HEK293 (cell line): ENCODE measurements around the gene IFT43.

Source experiments
- CTCF ChIA-PET: fragments of 350-600 bp; formaldehyde crosslinking; extraction: SDS; loops from one replicate; lab custom pipeline; 2021; ENCODE audit warnings: antibody characterized with exemption; lab: Yijun Ruan, JAX
- POLR2A ChIA-PET: fragments of 300-600 bp; formaldehyde crosslinking; extraction: SDS; loops from one replicate; lab custom pipeline; 2020; ENCODE audit warnings: antibody characterized with exemption, inconsistent platforms; lab: Yijun Ruan, JAX
- H3K27ac ChIP-seq: fragments of 200-500 bp; sonication (Bioruptor generic); 2 replicates; pipeline ENCODE4 v1.5.1; 2014; ENCODE audit warnings: low read depth, low read length, control low read depth, inconsistent platforms; ENCODE audit errors: extremely low read depth
- H3K36me3 ChIP-seq, 2 experiments: fragments of 200-500 bp in 1 of 2; sonication (Bioruptor generic) in 1 of 2; 1 replicate in 1 of 2; 2 replicates in 1 of 2; pipeline ENCODE4 v1.5.1; 2014 to 2017; ENCODE audit warnings: inconsistent platforms in 2 of 2, low read length in 2 of 2; ENCODE audit not compliant: control insufficient read depth in 2 of 2, insufficient read depth in 1 of 2
- H3K4me1 ChIP-seq: fragments of 200-500 bp; sonication (Bioruptor generic); 2 replicates; pipeline ENCODE4 v1.5.1; 2014; ENCODE audit warnings: mild to moderate bottlenecking, low read length, inconsistent platforms; ENCODE audit not compliant: control insufficient read depth, insufficient read depth
- H3K4me3 ChIP-seq: 2 replicates; pipeline ENCODE4 v1.5.1; 2011; ENCODE audit warnings: low read depth, mild to moderate bottlenecking, control low read depth, low read length, moderate library complexity
- H3K9me3 ChIP-seq: fragments of 200-500 bp; sonication (Bioruptor generic); 2 replicates; pipeline ENCODE4 v1.5.1; 2014; ENCODE audit warnings: low read depth, low read length, inconsistent platforms; ENCODE audit not compliant: control insufficient read depth, insufficient read depth
- ZBTB8A ChIP-seq: fragments of 450-650 bp; formaldehyde crosslinking; IDR thresholded peaks from 2 replicates; pipeline ENCODE4 v1.5.1; 2016; ENCODE audit warnings: missing biosample characterization, missing genetic modification characterization
- ZNF175 ChIP-seq: fragments of 450-650 bp; formaldehyde crosslinking; IDR thresholded peaks from 2 replicates; pipeline ENCODE4 v1.5.1; 2016; ENCODE audit warnings: missing biosample characterization, missing genetic modification characterization
- ZNF324 ChIP-seq: fragments of 450-650 bp; formaldehyde crosslinking; IDR thresholded peaks from 2 replicates; pipeline ENCODE4 v1.5.1; 2016; ENCODE audit warnings: missing biosample characterization, missing genetic modification characterization
- ZNF433 ChIP-seq: fragments of 450-650 bp; formaldehyde crosslinking; IDR thresholded peaks from 2 replicates; pipeline ENCODE4 v1.5.1; 2016; ENCODE audit warnings: missing biosample characterization, missing genetic modification characterization, low read depth
- ZNF510 ChIP-seq: fragments of 450-650 bp; formaldehyde crosslinking; IDR thresholded peaks from 2 replicates; pipeline ENCODE4 v1.5.1; 2018; ENCODE audit warnings: mild to moderate bottlenecking, missing genetic modification characterization, missing biosample characterization; ENCODE audit not compliant: insufficient replicate concordance
- ZNF529 ChIP-seq: fragments of 450-650 bp; formaldehyde crosslinking; IDR thresholded peaks from 2 replicates; pipeline ENCODE4 v1.5.1; 2017; ENCODE audit warnings: missing genetic modification characterization, missing biosample characterization; ENCODE audit not compliant: insufficient replicate concordance
- ZNF555 ChIP-seq: fragments of 450-650 bp; formaldehyde crosslinking; conservative IDR thresholded peaks from 2 replicates; pipeline ENCODE4 v1.5.1; 2017; ENCODE audit warnings: missing biosample characterization, mild to moderate bottlenecking, missing genetic modification characterization, inconsistent platforms
- ZNF610 ChIP-seq: fragments of 450-650 bp; formaldehyde crosslinking; IDR thresholded peaks from 2 replicates; pipeline ENCODE4 v1.5.1; 2016; ENCODE audit warnings: missing biosample characterization, missing genetic modification characterization, borderline replicate concordance
- ZNF626 ChIP-seq: fragments of 450-650 bp; sonication (Bioruptor Pico); formaldehyde crosslinking; IDR thresholded peaks from 2 replicates; pipeline ENCODE4 v1.5.1; 2018; ENCODE audit warnings: missing biosample characterization, missing genetic modification characterization, inconsistent platforms
- ZNF660 ChIP-seq: fragments of 450-650 bp; IDR thresholded peaks from 2 replicates; pipeline ENCODE4 v1.5.1; 2018; ENCODE audit warnings: missing biosample characterization, mild to moderate bottlenecking, missing genetic modification characterization
- ZNF670 ChIP-seq: fragments of 450-650 bp; formaldehyde crosslinking; IDR thresholded peaks from 2 replicates; pipeline ENCODE4 v1.5.1; 2016; ENCODE audit warnings: missing biosample characterization, missing genetic modification characterization, low read depth
- ZNF707 ChIP-seq: fragments of 450-650 bp; formaldehyde crosslinking; IDR thresholded peaks from 2 replicates; pipeline ENCODE4 v1.5.1; 2016; ENCODE audit warnings: missing biosample characterization, missing genetic modification characterization
- ZNF768 ChIP-seq: fragments of 450-650 bp; formaldehyde crosslinking; IDR thresholded peaks from 2 replicates; pipeline ENCODE4 v1.5.1; 2018; ENCODE audit warnings: missing biosample characterization, mild to moderate bottlenecking, missing genetic modification characterization
- TF ChIP-seq, protein P1 (sequence below): fragments of 450-650 bp; formaldehyde crosslinking; IDR thresholded peaks from 2 replicates; pipeline ENCODE4; 2016; ENCODE audit warnings: missing biosample characterization, missing genetic modification characterization
- TF ChIP-seq, protein P2 (sequence below): fragments of 450-650 bp; formaldehyde crosslinking; IDR thresholded peaks from 2 replicates; pipeline ENCODE4 v1.5.1; 2017; ENCODE audit warnings: missing biosample characterization, missing genetic modification characterization
- TF ChIP-seq, protein P3 (sequence below): fragments of 450-650 bp; formaldehyde crosslinking; IDR thresholded peaks from 2 replicates; pipeline ENCODE4 v1.5.1; 2016; ENCODE audit warnings: missing biosample characterization, missing genetic modification characterization
- TF ChIP-seq, protein P4 (sequence below): sonication (generic); formaldehyde crosslinking; IDR thresholded peaks from 2 replicates; pipeline ENCODE4 v1.8.1; 2022; ENCODE audit warnings: mild to moderate bottlenecking, moderate library complexity, missing genetic modification reagents
- TF ChIP-seq, protein P5 (sequence below): fragments of 450-650 bp; formaldehyde crosslinking; IDR thresholded peaks from 2 replicates; pipeline ENCODE4 v1.5.1; 2016; ENCODE audit warnings: missing biosample characterization, missing genetic modification characterization, borderline replicate concordance

The IFT43 gene

DNA sequence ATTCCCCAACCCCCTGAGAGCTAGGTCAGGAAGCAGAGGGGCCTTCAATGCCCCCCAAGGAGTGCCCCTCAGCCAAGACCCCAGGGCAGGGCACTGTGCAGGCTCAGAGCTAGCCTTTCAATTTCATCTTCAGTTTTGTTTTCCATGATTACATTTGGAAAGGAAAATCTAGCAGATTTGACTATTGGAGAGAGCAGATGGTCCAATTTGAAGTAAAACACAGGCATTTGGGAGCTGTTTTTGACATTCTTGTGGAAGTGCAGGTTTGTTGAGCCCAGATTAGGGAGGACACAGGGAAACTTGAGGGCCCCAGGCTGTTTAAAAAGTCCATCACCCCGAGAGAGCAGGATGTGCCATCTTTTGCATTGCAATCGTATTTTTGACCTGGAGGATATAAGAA is 107.5 kb downstream of the IFT43 start:
- CTCF ChIA-PET, result interaction anchor here (1.5 to 2.1 kb wide), 2 partner anchors 42 to 294 kb away, joined by 4 read pairs; no protein-coding TSS in a partner anchor
- no peak overlapping the region for H3K4me3 ChIP-seq
- H3K27ac ChIP-seq, result no peak overlapping the region
- no peaks in the 10 kb centered on the region for H3K4me1 ChIP-seq
- TF ChIP-seq ZNF175, result no peak
- TF ChIP-seq, protein P1, sequence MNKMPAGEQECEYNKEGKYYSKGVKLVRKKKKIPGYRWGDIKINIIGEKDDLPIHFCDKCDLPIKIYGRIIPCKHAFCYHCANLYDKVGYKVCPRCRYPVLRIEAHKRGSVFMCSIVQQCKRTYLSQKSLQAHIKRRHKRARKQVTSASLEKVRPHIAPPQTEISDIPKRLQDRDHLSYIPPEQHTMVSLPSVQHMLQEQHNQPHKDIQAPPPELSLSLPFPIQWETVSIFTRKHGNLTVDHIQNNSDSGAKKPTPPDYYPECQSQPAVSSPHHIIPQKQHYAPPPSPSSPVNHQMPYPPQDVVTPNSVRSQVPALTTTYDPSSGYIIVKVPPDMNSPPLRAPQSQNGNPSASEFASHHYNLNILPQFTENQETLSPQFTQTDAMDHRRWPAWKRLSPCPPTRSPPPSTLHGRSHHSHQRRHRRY (tag by site-specific recombination), result no peak
- TF ChIP-seq, protein P2, sequence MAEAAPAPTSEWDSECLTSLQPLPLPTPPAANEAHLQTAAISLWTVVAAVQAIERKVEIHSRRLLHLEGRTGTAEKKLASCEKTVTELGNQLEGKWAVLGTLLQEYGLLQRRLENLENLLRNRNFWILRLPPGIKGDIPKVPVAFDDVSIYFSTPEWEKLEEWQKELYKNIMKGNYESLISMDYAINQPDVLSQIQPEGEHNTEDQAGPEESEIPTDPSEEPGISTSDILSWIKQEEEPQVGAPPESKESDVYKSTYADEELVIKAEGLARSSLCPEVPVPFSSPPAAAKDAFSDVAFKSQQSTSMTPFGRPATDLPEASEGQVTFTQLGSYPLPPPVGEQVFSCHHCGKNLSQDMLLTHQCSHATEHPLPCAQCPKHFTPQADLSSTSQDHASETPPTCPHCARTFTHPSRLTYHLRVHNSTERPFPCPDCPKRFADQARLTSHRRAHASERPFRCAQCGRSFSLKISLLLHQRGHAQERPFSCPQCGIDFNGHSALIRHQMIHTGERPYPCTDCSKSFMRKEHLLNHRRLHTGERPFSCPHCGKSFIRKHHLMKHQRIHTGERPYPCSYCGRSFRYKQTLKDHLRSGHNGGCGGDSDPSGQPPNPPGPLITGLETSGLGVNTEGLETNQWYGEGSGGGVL (tag by site-specific recombination), result no peak
- TF ChIP-seq, protein P3, sequence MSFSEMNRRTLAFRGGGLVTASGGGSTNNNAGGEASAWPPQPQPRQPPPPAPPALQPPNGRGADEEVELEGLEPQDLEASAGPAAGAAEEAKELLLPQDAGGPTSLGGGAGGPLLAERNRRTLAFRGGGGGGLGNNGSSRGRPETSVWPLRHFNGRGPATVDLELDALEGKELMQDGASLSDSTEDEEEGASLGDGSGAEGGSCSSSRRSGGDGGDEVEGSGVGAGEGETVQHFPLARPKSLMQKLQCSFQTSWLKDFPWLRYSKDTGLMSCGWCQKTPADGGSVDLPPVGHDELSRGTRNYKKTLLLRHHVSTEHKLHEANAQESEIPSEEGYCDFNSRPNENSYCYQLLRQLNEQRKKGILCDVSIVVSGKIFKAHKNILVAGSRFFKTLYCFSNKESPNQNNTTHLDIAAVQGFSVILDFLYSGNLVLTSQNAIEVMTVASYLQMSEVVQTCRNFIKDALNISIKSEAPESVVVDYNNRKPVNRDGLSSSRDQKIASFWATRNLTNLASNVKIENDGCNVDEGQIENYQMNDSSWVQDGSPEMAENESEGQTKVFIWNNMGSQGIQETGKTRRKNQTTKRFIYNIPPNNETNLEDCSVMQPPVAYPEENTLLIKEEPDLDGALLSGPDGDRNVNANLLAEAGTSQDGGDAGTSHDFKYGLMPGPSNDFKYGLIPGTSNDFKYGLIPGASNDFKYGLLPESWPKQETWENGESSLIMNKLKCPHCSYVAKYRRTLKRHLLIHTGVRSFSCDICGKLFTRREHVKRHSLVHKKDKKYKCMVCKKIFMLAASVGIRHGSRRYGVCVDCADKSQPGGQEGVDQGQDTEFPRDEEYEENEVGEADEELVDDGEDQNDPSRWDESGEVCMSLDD, result no peak
- TF ChIP-seq ZNF670 (tag by site-specific recombination), result no peak
- no peak for TF ChIP-seq ZNF610 (tag by site-specific recombination)
- TF ChIP-seq, protein P4, sequence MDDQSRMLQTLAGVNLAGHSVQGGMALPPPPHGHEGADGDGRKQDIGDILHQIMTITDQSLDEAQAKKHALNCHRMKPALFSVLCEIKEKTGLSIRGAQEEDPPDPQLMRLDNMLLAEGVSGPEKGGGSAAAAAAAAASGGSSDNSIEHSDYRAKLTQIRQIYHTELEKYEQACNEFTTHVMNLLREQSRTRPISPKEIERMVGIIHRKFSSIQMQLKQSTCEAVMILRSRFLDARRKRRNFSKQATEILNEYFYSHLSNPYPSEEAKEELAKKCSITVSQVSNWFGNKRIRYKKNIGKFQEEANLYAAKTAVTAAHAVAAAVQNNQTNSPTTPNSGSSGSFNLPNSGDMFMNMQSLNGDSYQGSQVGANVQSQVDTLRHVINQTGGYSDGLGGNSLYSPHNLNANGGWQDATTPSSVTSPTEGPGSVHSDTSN (CRISPR knock-in tag), result no peak
- TF ChIP-seq ZNF324 (tag by site-specific recombination), result no peak
- TF ChIP-seq ZNF529, result no peak
- TF ChIP-seq ZNF768 (tag by site-specific recombination), result no peak
- TF ChIP-seq ZNF660, result no peak
- no peak for TF ChIP-seq ZNF626
- no peak for TF ChIP-seq ZNF433 (tag by site-specific recombination)
- TF ChIP-seq, protein P5, sequence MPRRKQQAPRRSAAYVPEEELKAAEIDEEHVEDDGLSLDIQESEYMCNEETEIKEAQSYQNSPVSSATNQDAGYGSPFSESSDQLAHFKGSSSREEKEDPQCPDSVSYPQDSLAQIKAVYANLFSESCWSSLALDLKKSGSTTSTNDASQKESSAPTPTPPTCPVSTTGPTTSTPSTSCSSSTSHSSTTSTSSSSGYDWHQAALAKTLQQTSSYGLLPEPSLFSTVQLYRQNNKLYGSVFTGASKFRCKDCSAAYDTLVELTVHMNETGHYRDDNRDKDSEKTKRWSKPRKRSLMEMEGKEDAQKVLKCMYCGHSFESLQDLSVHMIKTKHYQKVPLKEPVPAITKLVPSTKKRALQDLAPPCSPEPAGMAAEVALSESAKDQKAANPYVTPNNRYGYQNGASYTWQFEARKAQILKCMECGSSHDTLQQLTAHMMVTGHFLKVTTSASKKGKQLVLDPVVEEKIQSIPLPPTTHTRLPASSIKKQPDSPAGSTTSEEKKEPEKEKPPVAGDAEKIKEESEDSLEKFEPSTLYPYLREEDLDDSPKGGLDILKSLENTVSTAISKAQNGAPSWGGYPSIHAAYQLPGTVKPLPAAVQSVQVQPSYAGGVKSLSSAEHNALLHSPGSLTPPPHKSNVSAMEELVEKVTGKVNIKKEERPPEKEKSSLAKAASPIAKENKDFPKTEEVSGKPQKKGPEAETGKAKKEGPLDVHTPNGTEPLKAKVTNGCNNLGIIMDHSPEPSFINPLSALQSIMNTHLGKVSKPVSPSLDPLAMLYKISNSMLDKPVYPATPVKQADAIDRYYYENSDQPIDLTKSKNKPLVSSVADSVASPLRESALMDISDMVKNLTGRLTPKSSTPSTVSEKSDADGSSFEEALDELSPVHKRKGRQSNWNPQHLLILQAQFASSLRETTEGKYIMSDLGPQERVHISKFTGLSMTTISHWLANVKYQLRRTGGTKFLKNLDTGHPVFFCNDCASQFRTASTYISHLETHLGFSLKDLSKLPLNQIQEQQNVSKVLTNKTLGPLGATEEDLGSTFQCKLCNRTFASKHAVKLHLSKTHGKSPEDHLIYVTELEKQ (tag by site-specific recombination), result no peak
- no peak for TF ChIP-seq ZNF707 (tag by site-specific recombination)
- no peak for TF ChIP-seq ZNF510 (tag by site-specific recombination)
- no peak for TF ChIP-seq ZBTB8A
- no peak for TF ChIP-seq ZNF555
- TF ChIP-seq, all 188 proteins: peak for 0
- POLR2A ChIA-PET, result no interaction called here
- H3K9me3 ChIP-seq, result no peaks in the 10 kb centered on the region
- no peaks in the 10 kb centered on the region for H3K36me3 ChIP-seq
